K562 (cell line): ENCODE data around the gene MCM7. TPM values are rescaled to one million over a fixed set of nuclear protein-coding genes. Genes with fewer than 3 reads are reported as not detected.

Experiments
- ARNT ChIP-seq, 2 experiments: fragments of 450-650 bp; IDR thresholded peaks; 2 replicates each; pipeline ENCODE4 v1.6.1; 2016; ENCODE audit warnings: mild to moderate bottlenecking in 1 of 2
- BCOR ChIP-seq: fragments of 450-650 bp; IDR thresholded peaks from 2 replicates; pipeline ENCODE4 v1.6.1; 2016
- FOSL1 ChIP-seq: fragments of 200-800 bp; sonication (Bioruptor generic); conservative IDR thresholded peaks from 2 replicates; pipeline ENCODE4 v1.6.1; 2016; ENCODE audit warnings: missing genetic modification characterization, missing compliant biosample characterization
- KAT8 ChIP-seq: fragments of 450-650 bp; IDR thresholded peaks from 2 replicates; pipeline ENCODE4 v1.6.1; 2016; ENCODE audit warnings: low read depth, mild to moderate bottlenecking
- TRIM24 ChIP-seq, 2 experiments: fragments of 450-650 bp; IDR thresholded peaks; 2 replicates each; pipeline ENCODE4 v1.6.1; 2016
- ZBTB40 ChIP-seq, 2 experiments: fragments of 450-650 bp in 1 of 2; sonication (generic) in 1 of 2; formaldehyde crosslinking in 1 of 2; IDR thresholded peaks; 2 replicates each; pipeline versions ENCODE4 v1.7.1 to v1.9.0; 2016 to 2022; ENCODE audit warnings: inconsistent platforms in 1 of 2, mild to moderate bottlenecking in 1 of 2, missing genetic modification reagents in 1 of 2
- ZBTB43 ChIP-seq: sonication (generic); formaldehyde crosslinking; IDR thresholded peaks from 2 replicates; pipeline ENCODE4 v1.8.0; 2023; ENCODE audit warnings: mild to moderate bottlenecking, missing genetic modification reagents
- ZNF354B ChIP-seq: fragments of 250-450 bp; sonication (Bioruptor Pico); IDR thresholded peaks from 2 replicates; pipeline ENCODE4 v1.4.0; 2020
- ZNF551 ChIP-seq: fragments of 250-450 bp; sonication (Bioruptor Pico); IDR thresholded peaks from 2 replicates; pipeline ENCODE4 v1.5.0; 2021; ENCODE audit warnings: mild to moderate bottlenecking, moderate library complexity
- polyA plus RNA-seq, 8 experiments: library from polyadenylated mRNA; depleted of rRNA in 4 of 8; stranded (reverse) in 5 of 8; unstranded in 3 of 8; fragments of >200 nt; fragmentation: Nextera tagmentation in 2 of 8; fragmentation: Illumina TruSeq in 1 of 8; extraction: Ambion mirVana in 2 of 8; extraction: Trizol in 1 of 8; gene quantifications; 2 replicates each; pipeline versions ENCODE4 v1.2.1 to v1.2.3, GENCODE V29; 2011 to 2014; ENCODE audit warnings: inconsistent platforms in 1 of 8, missing spikeins in 1 of 8
- total RNA-seq, 7 experiments: library from RNA; depleted of rRNA in 6 of 7; stranded (reverse); fragments of >200 nt in 6 of 7; fragmentation: Illumina TruSeq in 2 of 7; extraction: Trizol in 2 of 7; gene quantifications; 2 replicates each; pipeline versions ENCODE4 v1.2.1 to v1.2.3, GENCODE V29; 2011 to 2021; ENCODE audit warnings: low replicate concordance in 1 of 7
- TF ChIP-seq, protein P1 (sequence below): fragments of 200-800 bp; sonication (Bioruptor generic); IDR thresholded peaks from 2 replicates; pipeline ENCODE4 v1.6.1; 2017; ENCODE audit warnings: missing genetic modification characterization, missing compliant biosample characterization
- TF ChIP-seq, protein P2 (sequence below): fragments of 450-650 bp; formaldehyde crosslinking; IDR thresholded peaks from 2 replicates; pipeline ENCODE4 v1.4.0; 2020; ENCODE audit warnings: mild to moderate bottlenecking, mixed read lengths
- TF ChIP-seq, protein P3 (sequence below): fragments of 250-450 bp; sonication (Bioruptor Pico); IDR thresholded peaks from 2 replicates; pipeline ENCODE4 v1.8.0; 2022; ENCODE audit warnings: inconsistent platforms, mild to moderate bottlenecking, moderate library complexity, borderline replicate concordance

The MCM7 gene
- total and polyA plus RNA-seq, 9 of the 15 experiments (the other 6 are each of a cell fraction or from before 2014, with no cell fraction given), result 329 to 856 (median 437) TPM

- TF ChIP-seq, protein P1, sequence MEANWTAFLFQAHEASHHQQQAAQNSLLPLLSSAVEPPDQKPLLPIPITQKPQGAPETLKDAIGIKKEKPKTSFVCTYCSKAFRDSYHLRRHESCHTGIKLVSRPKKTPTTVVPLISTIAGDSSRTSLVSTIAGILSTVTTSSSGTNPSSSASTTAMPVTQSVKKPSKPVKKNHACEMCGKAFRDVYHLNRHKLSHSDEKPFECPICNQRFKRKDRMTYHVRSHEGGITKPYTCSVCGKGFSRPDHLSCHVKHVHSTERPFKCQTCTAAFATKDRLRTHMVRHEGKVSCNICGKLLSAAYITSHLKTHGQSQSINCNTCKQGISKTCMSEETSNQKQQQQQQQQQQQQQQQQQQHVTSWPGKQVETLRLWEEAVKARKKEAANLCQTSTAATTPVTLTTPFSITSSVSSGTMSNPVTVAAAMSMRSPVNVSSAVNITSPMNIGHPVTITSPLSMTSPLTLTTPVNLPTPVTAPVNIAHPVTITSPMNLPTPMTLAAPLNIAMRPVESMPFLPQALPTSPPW, result peak; percentile 78
- no peak for TF ChIP-seq ARNT (IDR thresholded peaks at IDR 0.05)
- TF ChIP-seq ZNF354B (CRISPR knock-in tag), result no peak
- no peak for TF ChIP-seq KAT8
- TF ChIP-seq, protein P2, sequence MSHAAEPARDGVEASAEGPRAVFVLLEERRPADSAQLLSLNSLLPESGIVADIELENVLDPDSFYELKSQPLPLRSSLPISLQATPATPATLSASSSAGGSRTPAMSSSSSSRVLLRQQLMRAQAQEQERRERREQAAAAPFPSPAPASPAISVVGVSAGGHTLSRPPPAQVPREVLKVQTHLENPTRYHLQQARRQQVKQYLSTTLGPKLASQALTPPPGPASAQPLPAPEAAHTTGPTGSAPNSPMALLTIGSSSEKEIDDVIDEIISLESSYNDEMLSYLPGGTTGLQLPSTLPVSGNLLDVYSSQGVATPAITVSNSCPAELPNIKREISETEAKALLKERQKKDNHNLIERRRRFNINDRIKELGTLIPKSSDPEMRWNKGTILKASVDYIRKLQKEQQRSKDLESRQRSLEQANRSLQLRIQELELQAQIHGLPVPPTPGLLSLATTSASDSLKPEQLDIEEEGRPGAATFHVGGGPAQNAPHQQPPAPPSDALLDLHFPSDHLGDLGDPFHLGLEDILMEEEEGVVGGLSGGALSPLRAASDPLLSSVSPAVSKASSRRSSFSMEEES (CRISPR knock-in tag), result no peak
- TF ChIP-seq ZBTB40 (IDR thresholded peaks at IDR 0.05), result peak; percentile 93
- no peak for TF ChIP-seq ZBTB40 (CRISPR knock-in tag; IDR thresholded peaks at IDR 0.05)
- TF ChIP-seq ZNF551 (CRISPR knock-in tag), result no peak
- peak; percentile 62; the same call in 1 of the 2 replicates for TF ChIP-seq FOSL1 (tag)
- TF ChIP-seq, protein P3, sequence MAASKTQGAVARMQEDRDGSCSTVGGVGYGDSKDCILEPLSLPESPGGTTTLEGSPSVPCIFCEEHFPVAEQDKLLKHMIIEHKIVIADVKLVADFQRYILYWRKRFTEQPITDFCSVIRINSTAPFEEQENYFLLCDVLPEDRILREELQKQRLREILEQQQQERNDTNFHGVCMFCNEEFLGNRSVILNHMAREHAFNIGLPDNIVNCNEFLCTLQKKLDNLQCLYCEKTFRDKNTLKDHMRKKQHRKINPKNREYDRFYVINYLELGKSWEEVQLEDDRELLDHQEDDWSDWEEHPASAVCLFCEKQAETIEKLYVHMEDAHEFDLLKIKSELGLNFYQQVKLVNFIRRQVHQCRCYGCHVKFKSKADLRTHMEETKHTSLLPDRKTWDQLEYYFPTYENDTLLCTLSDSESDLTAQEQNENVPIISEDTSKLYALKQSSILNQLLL (CRISPR knock-in tag), result no peak
- TF ChIP-seq BCOR, result no peak; the same call in none of the 2 replicates
- TF ChIP-seq TRIM24 (IDR thresholded peaks at IDR 0.05), result no peak
- TF ChIP-seq ZBTB43 (CRISPR knock-in tag), result no peak
These were observed 51.5 kb downstream of the MCM7 start, which contains the start of gene ZSCAN21 (continued) for GRCh38 chr7:100049441-100050291.
